Cerebellar nuclear complex (tissue), 1 donor: ENCODE measurements around the gene CSNK1D.

ENCODE experiments used
- DNase-seq, 2 experiments: peaks; one replicate each; lab custom pipeline; 2025; lab: John Stamatoyannopoulos, UW

Gene CSNK1D

DNA sequence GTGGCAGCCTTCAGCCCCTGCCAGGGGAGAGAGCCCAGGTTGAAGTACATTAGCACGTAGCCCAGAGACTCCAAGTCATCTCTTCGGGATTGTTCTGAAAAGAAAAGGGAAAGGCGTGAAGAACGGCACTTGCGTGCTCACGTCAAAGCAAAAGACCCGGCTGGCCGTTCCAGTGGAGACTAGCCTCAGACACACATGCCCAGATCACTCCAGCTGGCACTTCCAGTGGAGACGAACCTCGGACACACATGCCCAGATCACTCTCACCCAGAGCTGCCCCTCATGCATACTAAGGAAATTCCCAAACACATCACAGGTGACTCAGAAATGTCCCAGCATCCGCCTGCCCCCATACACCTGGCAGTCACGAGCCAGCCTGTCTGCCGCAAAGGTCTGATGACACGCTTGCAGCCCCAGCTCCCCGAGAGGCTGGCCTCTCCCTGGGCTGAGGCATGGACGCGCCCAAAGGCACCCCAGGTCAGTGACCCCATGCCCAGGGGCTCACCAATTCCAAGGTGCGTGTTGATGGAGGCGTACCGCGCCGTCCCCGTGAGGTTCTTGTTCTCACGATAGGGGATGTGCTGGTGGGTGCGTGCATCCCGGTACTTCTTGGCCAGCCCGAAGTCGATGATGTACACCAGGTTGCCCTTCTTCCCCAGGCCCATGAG, 20.9 kb downstream of the CSNK1D start:
- no peak for DNase-seq

DNA sequence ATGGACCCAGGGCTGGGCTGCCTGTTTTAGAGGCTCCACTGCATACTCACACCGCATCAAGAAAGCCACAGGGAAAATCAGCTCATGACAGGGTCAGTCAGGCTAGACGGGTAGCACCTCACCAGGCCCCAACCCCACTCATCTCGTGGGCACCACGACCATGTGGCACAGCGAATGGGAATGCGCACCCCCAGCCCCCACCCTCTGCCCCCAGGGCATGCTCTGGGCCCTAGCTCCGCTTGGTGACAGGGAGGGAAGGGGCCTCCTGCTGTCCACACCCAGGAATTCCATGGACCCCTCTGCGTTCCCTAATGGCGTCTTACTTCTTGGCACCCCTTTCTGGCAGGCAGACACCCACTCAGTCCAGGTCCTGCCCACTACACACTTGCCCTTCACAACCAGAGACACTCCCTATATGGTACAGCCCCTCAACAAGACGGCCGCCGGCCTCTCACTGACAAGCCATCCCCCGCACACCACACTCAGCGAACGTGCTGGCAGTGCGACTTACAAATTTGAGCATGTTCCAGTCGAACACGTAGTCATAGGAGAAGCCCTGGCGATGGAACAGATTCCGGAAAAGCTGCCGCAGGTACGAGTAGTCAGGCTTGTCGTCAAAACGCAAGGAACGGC, 22.5 kb downstream of the CSNK1D start:
- no peak for DNase-seq

DNA sequence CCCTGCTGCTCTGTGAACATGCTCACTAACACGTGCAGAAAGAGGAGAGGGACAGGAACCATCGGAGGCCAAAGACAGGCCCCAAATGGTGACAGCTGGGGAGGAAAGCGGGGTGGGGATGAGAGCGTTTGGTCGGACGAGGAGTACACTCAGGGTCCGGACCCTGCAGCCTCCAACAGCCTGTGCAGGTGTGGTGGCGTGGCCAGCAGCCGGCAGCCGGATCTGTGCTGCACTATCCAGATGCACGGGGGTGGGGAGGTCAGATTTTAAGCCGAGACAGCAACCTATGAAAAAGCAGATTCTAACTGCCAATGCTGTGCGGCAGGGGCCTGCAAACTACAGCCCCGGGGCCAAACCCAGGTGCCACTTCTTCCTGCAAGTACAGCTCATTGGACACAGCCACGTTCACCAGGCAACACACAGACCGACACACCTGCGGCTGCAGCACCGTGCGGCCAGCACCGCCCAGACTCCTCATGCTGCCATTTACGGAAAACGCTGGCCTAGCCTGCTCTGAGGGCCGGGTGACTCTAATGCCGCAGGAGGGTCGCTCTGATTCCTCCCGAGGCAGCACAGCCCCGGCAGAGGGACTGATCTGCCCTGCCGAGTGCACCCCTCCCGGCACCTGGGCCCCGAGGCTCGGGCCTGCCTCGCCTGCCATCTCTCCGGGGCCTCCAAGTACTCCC, 23.5 kb downstream of the CSNK1D start:
- DNase-seq: no peak

DNA sequence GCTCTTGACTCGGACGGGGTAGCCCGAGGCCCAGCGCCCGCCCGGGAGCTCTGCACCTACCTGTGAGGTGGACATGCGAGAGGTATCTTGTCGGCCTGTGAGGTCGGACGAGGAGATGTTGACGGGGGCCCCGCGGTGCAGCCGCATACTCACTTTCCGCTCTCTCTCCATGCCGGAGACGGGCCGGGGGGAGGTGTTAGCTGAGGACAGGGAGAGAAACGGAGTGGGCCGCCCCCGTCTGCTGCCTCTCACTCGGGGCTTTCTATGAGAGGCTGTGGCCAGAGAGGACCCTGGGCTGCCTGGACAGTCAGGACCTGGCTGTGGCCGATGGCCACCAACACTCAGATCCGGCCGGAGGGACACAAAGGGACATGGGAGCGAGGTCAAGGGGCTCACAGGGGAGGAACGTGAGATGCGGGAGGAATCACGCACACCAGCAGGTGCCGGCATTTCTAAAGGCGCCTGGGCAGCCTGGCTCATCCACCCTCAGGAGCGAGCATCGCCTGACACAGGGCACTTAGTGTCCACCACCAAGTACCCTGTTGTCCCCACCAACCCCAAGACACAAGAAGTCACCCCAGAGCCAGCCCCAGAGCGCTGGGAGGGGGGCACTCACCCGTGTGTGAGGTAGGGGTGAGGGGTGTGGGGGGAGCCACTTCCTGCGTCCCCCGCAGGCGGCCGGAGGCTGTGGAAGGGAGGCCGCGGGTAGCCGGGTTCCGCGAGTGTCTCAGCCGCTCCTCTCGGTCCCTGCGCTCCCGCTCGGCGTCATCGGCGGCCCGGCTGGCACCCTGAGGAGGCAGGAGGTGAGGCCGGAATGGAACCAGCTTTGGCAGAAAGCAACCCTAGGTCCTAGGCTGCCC, 24.5 kb downstream of the CSNK1D start:
- no peak for DNase-seq

DNA sequence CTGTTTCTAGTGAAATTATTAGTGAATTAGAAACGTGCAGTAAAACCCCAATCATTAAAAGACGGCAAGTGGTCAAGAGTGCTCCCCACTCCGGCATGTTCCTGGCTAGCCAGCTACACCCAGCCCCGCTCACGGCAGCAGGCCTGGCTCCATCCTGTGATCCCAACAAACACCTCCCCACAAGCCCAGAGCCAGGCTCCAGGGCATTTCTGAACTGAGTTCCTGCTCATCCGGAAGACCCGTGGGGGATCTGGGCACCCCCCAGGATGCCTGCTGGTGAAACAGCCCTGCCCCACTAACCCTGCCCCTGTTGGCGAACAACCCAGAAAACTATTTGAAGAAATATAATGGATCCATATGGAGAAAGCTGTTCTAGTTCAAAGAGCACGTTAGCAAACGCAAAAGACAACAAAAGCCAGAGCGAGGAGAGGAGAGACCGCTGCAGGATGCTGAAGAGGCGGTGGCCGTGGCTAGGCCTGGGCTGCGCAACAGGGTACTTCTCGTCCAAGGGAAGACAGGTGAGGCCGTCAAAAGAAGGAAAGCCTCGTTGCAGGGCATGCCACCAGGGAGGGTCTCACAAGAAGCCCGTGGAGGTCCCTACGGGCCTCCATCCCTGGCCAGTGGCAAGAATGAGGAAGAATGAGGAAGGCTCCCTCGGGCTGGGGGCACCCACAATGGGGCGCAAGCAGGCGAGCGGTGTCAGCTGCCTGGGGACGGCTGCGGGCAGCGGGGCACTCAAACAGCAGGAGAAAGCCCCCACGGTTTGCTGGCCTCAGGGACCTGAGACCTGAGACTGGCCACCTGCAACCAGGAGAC, 25.4 kb downstream of the CSNK1D start:
- no peak for DNase-seq

DNA sequence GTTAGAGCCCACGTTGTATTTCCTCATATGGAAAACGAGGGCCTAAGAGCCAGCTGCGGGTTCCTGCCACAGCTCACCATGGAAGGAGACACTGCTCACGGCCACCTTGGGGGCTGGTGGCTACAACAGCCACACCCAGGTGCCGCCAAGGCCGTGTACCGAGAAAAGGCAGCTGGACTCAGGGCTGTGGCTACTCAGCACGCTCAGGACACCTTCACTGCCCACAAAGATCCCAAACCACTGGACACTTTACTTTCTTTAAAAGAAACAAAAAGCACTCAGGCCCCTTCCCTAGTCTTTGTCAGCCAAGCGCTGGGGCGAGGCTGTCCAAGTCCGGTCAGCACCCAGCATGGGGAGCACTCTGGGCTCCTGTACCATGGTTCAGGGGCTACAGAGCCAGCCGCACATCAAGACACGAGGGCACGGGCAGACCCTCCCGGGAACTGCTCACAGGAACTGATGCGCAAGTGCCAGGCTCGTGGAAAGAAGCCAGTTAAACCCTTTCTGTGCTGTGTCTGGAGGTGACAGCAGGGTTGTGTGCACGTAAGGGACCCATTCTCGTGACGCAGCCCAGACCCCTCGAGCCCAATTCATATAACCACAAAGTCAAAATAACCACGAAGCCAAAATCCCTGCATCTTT, 26.2 kb downstream of the CSNK1D start:
- no peak for DNase-seq

DNA sequence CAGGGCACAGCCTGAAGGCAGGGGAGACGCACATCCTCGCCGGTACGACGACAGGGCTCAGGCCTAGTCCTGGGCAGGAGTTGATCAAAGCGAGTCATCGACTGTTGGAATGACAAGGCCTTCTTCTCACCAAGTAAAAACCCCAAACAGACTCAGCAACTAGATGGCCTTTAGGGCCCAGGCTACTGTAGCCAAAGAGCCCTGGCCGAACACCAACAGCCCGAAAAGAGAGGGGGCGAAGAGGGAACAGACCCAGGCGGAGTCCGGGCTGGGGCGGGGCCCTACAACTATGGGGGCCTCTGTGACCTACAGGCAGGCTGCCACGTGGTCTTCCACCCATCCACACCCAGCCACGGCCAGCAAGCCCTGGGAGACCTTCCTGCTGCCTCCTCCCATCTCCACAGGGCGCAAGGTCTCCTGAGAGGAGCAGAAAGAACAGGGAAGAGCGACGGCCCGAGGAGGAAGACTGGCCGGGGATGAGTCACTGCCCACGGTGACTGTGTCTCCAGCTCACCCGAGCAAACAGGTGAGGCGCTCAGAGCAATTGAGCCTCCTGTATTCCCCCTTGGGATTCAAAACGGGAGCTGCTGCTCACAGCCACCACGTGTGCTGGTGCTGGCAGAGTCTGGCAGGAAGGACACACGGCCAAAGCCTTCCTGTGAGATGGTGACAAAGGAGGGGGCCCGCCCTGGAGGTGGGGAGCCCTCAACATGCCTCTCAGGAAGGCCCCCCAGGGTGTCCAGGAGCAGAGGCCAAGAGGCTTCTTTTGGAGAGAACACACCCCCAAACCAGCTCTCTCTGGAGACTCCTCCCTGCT, 26.9 kb downstream of the CSNK1D start:
- DNase-seq: no peak

DNA sequence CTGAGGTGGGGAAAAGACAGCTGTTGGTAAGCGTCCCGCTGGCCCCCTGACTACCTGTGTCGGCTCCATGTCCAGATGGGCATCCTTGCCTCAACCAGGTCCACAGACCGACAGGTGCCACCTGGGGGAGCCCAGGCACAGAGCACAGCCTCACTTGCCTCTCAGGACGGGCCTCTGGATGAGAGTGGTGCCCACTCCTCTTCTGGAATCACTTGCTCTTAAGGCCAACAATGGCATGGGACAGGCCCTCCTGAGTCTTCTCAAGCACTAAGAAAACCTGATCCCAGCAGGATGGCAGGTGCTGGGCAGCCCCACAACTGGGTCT, 27.5 kb downstream of the CSNK1D start:
- DNase-seq: no peak

DNA sequence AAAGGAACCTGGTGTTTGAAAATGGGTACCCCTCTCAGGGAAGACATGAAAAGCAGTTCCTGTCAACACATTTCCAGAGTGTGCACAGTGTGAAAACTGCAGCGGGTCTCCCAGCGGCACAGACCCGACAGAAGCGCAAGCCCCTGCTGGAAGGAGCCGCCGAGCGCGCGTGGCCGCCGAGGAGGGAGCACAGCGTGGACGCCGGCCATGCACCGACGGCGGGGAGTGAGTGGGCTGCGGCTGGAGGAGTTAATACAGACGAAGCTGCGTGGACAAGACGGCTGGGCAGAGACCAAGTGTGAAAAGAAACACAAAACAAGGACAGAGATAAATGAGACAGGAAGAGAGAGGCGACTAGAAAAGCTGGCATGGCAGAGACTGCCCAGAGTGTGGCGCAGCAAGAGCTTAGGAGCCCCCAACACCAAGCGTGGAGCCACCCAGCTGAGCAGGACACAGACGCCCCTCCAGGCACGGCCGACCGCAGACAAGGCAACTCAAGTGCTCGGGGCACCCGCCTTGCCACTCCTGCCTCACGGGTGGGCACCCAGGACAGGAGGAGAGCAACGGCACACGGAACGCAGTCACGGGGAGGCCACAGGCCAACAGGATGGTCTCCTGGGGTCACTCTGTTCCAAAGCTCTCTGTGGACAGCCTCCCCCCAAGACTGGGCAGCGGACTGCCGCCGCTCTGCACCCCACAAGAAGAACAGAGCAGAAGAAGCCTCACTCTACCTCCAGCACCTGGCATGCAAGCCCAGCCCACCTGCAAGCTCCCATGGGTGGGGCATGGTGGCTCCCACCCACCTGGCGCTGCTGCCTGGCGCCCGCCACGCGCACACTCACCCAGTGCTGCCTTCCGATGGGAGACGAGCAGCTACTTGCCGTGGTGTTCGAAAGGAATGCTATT, 28.1 kb downstream of the CSNK1D start:
- DNase-seq: no peak

DNA sequence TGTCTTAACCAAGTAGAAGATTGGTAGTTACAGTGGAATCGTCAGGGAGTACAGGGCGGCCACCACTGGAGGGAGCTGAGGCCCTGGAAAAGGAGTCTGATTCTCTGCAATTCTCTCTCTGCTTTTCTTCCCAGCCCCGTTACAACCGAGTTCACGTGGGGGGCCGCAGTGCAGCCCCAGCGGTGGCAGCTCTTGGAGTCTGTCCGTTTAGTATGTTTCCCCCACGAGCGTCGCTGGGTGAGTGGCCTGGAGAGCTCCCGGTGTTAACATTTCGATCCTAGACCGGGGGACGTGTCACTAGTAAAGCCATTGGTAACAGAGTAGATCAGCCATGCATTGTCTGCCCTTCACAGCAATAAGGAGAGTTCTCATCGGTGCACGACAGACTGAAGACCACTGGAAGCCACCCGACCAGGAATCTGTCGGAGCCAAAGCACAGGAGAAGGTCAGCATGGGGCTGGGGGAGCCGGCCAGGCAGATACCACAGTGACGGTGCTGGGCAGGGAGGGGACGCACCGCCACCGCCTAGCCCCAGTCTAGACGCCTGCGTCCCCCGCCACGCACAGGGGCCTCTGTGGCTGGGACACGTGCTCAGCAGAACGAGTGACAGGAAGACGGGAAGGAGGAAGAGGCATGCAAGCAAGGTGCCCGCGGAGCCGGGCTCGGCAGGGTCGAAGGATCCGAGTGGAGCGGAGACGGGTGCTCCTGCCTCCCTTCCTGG, 28.9 kb downstream of the CSNK1D start:
- no peak for DNase-seq

DNA sequence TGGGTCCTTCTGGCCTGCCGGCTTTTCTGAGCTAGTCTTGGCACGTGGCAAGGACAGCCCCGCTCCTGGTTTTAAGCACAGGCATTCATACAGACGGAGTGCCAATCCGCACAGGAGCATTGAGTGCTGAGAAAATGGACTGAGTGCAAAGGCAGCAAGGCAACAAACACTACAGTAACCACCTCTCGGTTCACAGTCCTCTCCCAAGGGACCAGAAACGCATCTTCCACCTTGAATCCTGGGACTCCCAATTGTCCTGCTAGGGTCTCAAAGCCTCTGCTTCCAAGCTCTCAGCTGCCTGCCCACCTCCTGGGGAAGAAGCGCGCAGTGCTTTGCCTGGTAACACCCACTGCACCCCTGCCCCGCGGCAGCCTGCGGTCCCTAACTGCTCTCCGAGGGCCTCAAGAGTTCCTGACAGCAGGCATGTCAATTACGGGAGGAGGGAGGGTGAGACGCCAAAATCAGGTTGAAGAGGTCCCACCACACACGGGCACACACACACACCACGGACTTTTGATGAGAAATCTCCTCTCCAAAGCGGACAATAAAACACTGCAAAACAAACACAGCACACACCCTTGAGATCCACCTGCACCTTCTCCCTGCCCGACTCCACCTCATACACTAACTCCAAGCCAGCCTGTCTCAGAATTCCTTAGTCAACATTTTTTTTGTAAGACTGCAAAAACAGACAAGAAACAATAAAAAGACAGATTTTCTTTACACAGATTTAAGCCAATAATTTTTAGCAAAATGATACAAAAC, 29.7 kb downstream of the CSNK1D start:
- no peak for DNase-seq

DNA sequence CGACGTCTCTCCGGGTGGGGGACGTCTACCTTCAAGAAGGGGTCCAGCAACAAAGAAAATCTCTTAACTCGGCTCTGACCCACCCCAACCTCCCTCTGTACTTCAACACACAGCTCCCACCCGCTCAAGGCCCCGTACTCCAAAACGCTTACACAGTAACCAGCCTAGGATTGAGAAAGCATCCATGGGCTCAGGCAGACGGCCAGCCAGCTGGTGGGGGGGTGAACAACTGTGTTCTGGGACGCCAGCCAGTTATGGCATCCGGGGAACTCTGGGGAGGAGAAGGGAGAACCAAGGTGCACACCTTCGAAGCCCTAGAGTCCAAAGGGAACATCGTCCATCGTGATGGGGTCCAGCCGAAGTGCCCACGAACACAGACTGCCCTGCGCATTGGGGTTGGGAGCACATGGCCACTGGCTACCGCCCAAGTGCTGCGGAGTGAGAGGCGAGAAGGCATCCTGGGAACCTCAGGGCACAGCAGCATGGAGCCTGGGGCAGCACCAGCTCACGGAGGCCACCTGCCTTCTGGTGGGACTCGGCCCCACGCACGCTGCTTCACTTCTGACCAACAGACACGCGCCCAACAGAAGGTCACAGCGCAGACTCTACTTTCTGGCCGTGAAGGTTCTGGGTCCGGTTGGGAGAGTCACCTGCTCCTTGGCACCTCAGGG, 30.4 kb downstream of the CSNK1D start:
- DNase-seq: peak; percentile 27 to 33

DNA sequence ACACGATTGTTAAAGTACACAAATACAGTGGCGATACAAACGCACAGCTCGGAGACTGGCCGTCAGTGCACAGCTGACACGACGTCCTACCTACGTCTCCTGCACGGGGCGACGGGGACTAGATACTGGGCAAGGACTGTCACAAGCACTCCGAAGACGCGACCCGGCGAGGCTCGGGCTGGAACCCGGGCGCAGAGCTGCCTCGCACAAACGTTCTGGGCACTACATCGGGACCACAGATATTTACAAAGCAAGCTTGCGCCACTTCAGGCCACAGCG, 30.9 kb downstream of the CSNK1D start:
- DNase-seq: no peak

DNA sequence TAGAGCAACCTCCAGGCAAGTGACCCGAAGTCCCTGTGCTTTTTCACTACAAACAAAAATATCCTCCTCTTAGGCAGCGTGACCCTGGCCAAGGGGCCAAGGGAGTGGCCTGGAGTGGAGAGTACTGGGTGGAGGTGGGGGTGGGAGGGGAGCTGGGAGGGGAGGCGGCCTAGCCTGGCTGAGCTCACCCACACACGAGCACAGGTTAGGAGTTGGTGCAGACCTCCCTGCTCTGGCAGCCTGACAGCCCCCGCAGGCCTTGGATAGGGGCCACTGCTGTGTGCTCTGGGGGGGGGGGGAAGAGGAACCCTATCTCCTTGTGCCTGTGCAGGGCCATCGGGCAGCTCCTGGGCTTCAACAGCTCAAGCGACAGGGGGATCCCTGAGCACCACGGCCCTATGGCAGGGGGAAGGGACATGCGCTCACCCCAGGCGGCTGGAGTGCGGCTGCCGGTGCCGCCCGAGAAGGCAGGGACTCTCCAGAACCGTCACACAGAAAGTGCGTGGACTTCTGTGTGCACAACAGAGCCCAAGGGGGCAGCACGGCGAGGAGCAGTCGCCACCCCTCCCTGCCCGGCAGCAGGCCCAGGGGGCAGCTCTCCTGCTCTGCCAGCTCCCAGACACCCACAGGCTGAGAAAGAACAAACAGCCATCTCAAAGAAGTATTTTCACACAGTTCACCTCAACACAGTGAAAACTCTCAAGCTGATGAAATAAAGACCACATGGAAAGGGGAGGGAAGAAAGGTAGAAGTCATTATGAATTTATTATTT, 31.4 kb downstream of the CSNK1D start:
- no peak for DNase-seq

DNA sequence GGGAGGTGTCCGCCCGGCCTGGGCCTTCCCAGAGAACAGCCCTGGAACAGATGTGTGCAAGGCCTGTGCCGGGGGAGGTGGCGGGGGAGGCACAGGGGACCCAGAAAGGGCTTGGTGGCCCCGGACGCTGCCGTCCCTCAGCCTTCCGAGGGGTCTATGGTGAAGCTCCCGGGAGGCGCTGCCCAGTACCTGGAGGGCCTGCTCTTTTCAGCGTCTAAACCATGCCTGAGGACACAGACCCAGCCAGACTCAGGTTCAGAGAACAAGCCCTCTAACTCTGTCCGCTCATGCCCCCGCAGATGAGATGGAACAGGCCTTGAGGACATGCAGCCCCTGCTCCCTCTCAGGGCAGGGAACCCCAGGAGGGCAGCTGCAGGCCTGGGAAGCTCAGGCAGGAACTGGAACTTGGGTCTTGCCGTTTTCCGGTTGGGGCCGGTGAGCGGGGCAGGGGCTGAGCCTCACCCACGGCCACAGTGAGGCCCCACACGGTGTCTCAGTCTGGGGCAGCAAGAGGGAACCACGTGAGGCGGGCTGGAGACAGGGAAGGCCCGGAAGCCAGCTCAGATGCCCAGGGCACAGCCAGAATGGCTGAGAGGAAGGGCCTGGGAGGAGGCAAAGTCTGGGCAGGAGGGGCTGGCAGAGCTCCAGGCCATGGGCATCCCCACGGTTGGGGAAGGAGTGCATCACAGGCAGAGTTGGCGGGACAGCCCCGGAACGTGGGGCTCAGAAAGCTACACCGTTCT, 32.1 kb downstream of the CSNK1D start:
- DNase-seq: no peak
